ENCODE data around the gene TMEM178B.

GRCh38 chr7:141389140-141389796, 315.4 kb downstream of the TMEM178B start:
- TF ChIP-seq ZBTB10 (tag by site-specific recombination; IDR thresholded peaks at IDR 0.05) (no peak), BCL11B (tag by site-specific recombination; IDR thresholded peaks at IDR 0.05; ENCODE audit: low read depth) (no peak), ZNF354C (tag by site-specific recombination; IDR thresholded peaks at IDR 0.05; ENCODE audit: borderline replicate concordance, low read depth) (no peak), ZNF776 (tag by site-specific recombination; IDR thresholded peaks at IDR 0.05; ENCODE audit: borderline replicate concordance) (no peak), ZNF629 (tag by site-specific recombination; IDR thresholded peaks at IDR 0.05) (no peak)
- TF ChIP-seq, protein P1, sequence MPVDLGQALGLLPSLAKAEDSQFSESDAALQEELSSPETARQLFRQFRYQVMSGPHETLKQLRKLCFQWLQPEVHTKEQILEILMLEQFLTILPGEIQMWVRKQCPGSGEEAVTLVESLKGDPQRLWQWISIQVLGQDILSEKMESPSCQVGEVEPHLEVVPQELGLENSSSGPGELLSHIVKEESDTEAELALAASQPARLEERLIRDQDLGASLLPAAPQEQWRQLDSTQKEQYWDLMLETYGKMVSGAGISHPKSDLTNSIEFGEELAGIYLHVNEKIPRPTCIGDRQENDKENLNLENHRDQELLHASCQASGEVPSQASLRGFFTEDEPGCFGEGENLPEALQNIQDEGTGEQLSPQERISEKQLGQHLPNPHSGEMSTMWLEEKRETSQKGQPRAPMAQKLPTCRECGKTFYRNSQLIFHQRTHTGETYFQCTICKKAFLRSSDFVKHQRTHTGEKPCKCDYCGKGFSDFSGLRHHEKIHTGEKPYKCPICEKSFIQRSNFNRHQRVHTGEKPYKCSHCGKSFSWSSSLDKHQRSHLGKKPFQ (tag by site-specific recombination; IDR thresholded peaks at IDR 0.05) = no peak
- TF ChIP-seq, protein P2, sequence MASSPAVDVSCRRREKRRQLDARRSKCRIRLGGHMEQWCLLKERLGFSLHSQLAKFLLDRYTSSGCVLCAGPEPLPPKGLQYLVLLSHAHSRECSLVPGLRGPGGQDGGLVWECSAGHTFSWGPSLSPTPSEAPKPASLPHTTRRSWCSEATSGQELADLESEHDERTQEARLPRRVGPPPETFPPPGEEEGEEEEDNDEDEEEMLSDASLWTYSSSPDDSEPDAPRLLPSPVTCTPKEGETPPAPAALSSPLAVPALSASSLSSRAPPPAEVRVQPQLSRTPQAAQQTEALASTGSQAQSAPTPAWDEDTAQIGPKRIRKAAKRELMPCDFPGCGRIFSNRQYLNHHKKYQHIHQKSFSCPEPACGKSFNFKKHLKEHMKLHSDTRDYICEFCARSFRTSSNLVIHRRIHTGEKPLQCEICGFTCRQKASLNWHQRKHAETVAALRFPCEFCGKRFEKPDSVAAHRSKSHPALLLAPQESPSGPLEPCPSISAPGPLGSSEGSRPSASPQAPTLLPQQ (tag by site-specific recombination; IDR thresholded peaks at IDR 0.05) = no peak
